Erythroblast (primary cell): ENCODE results near the gene YRDC.

Experiments
- GATA1 ChIP-seq: IDR thresholded peaks from 2 replicates; pipeline ENCODE4 v1.6.1; 2011; ENCODE audit warnings: low read depth, mild to moderate bottlenecking, control low read depth, low read length, moderate library complexity
- POLR2A ChIP-seq: IDR thresholded peaks from 2 replicates; pipeline ENCODE4 v1.6.1; 2011; ENCODE audit warnings: mild to moderate bottlenecking, low read length

DNA sequence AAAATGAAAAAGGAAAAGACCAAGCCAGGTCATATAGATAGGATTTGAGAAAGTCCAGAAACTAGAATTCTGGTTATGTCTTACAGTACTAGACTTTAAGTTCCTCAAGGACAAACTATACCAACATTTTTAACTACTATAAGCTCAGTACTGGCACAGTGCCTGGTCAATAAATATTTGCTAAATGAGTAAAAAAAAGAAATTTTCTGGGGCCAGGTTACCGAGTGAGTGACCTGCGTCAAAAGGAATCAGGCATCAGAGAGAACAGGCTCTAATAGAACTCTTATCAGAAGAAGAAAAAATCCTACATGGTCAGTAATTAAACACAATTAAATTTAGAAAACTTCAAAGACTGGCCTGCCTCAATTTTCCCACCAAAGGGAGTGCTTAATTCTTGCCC is 23.8 kb upstream of the YRDC start:
- no peak for TF ChIP-seq POLR2A
- no peak for TF ChIP-seq GATA1
